HepG2 (cell line): ENCODE measurements around the gene HSD3B7. TPM values are rescaled to one million over a fixed set of nuclear protein-coding genes. Genes with fewer than 3 reads are reported as not detected.

Experiments
- CHD2 ChIP-seq: IDR thresholded peaks from 2 replicates; pipeline ENCODE4 v1.6.1; 2011; ENCODE audit warnings: low read depth, low read length, improper control_type of control experiment
- DMAP1 ChIP-seq: IDR thresholded peaks from 2 replicates; pipeline ENCODE4 v1.6.1; 2016
- GATA4 ChIP-seq: sonication (generic); IDR thresholded peaks from 2 replicates; pipeline ENCODE4 v1.6.1; 2016; ENCODE audit warnings: antibody characterized with exemption, low read depth, borderline replicate concordance
- KIAA2018 ChIP-seq: sonication (generic); formaldehyde crosslinking; IDR thresholded peaks from 2 replicates; pipeline ENCODE4 v1.5.0; 2020; ENCODE audit warnings: mild to moderate bottlenecking, missing genetic modification reagents, borderline replicate concordance
- MYPOP ChIP-seq: sonication (generic); formaldehyde crosslinking; IDR thresholded peaks from 2 replicates; pipeline ENCODE4 v1.8.1; 2023; ENCODE audit warnings: mild to moderate bottlenecking, moderate library complexity, missing genetic modification reagents
- NFE2L1 ChIP-seq: sonication (generic); formaldehyde crosslinking; IDR thresholded peaks from 2 replicates; pipeline ENCODE4 v1.4.0; 2020; ENCODE audit warnings: missing genetic modification reagents, mild to moderate bottlenecking, borderline replicate concordance
- NFE2L2 ChIP-seq: fragments of 150-350 bp; IDR thresholded peaks from 2 replicates; pipeline ENCODE4 v1.6.1; 2014; ENCODE audit warnings: low read length
- NRL ChIP-seq: sonication (generic); formaldehyde crosslinking; IDR thresholded peaks from 2 replicates; pipeline ENCODE4 v1.5.0; 2020; ENCODE audit warnings: missing genetic modification reagents, mild to moderate bottlenecking, moderate library complexity, borderline replicate concordance
- POLR2AphosphoS5 ChIP-seq: IDR thresholded peaks from 2 replicates; pipeline ENCODE4 v1.6.1; 2012; ENCODE audit warnings: low read depth, low read length
- PRPF4 ChIP-seq: fragments of 200-400 bp; formaldehyde crosslinking; IDR thresholded peaks from 2 replicates; pipeline ENCODE4 v1.6.1; 2016; ENCODE audit warnings: low read length, low read depth; ENCODE audit not compliant: poor library complexity, severe bottlenecking
- RBFOX2 ChIP-seq: fragments of 200-400 bp; formaldehyde crosslinking; IDR thresholded peaks from 2 replicates; pipeline ENCODE4 v1.6.1; 2017; ENCODE audit warnings: low read depth, mild to moderate bottlenecking, low read length
- RXRA ChIP-seq: sonication (generic); formaldehyde crosslinking; IDR thresholded peaks from 2 replicates; pipeline ENCODE4 v1.5.1; 2020; ENCODE audit warnings: missing genetic modification reagents
- THYN1 ChIP-seq: sonication (generic); formaldehyde crosslinking; IDR thresholded peaks from 2 replicates; pipeline ENCODE4 v1.8.1; 2023; ENCODE audit warnings: low read depth, mild to moderate bottlenecking, moderate library complexity, missing genetic modification reagents, borderline replicate concordance
- TOPORS ChIP-seq: sonication (generic); formaldehyde crosslinking; IDR thresholded peaks from 2 replicates; pipeline ENCODE4 v1.8.0; 2023; ENCODE audit warnings: mild to moderate bottlenecking, missing genetic modification reagents
- ZBTB14 ChIP-seq: sonication (generic); formaldehyde crosslinking; IDR thresholded peaks from 2 replicates; pipeline ENCODE4 v1.4.0; 2020; ENCODE audit warnings: missing genetic modification reagents
- ZNF124 ChIP-seq: sonication (generic); formaldehyde crosslinking; IDR thresholded peaks from 2 replicates; pipeline ENCODE4 v1.4.0; 2020; ENCODE audit warnings: missing genetic modification reagents
- ZNF205 ChIP-seq: IDR thresholded peaks from 2 replicates; pipeline ENCODE4 v1.6.1; 2018; ENCODE audit warnings: missing biosample characterization, missing genetic modification reagents
- ZNF232 ChIP-seq: sonication (generic); formaldehyde crosslinking; IDR thresholded peaks from 2 replicates; pipeline ENCODE4 v1.4.0; 2020; ENCODE audit warnings: missing genetic modification reagents, borderline replicate concordance
- ZNF34 ChIP-seq: sonication (generic); formaldehyde crosslinking; IDR thresholded peaks from 2 replicates; pipeline ENCODE4 v1.4.0; 2020; ENCODE audit warnings: mild to moderate bottlenecking, missing genetic modification reagents, borderline replicate concordance
- ZNF460 ChIP-seq: sonication (generic); formaldehyde crosslinking; IDR thresholded peaks from 2 replicates; pipeline ENCODE4 v1.5.1; 2020; ENCODE audit warnings: missing genetic modification reagents, mild to moderate bottlenecking, borderline replicate concordance
- polyA plus RNA-seq, 8 experiments: library from polyadenylated mRNA; depleted of rRNA in 3 of 8; stranded (reverse) in 7 of 8; unstranded in 1 of 8; fragments of >200 nt; fragmentation: Illumina TruSeq in 4 of 8; extraction: Trizol in 4 of 8; gene quantifications; 2 replicates each; pipeline versions ENCODE4 v1.2.1 to v1.2.3, GENCODE V29; 2011 to 2016; ENCODE audit warnings: low read depth in 4 of 8, missing spikeins in 1 of 8, mixed read lengths in 1 of 8; ENCODE audit not compliant: insufficient read depth in 1 of 8
- total RNA-seq, 5 experiments: library from RNA; depleted of rRNA; stranded (reverse); fragments of >200 nt; fragmentation: Illumina TruSeq; extraction: Trizol; gene quantifications; 2 replicates each; pipeline ENCODE4 v1.2.3, GENCODE V29; 2016; ENCODE audit warnings: low read depth in 1 of 5

The HSD3B7 gene
- total and polyA plus RNA-seq, 2 of the 13 experiments (the other 11 are each of a cell fraction or from before 2014, with no cell fraction given) = 32.9 to 69.7 TPM

- TF ChIP-seq KIAA2018 (CRISPR knock-in tag) = no peak
- TF ChIP-seq NRL (CRISPR knock-in tag) = no peak; the same call in 1 of the 2 replicates
- peak; percentile 96 for TF ChIP-seq THYN1 (CRISPR knock-in tag)
- no peak for TF ChIP-seq ZBTB14 (CRISPR knock-in tag)
- peak; percentile 85; the same call in 1 of the 2 replicates for TF ChIP-seq ZNF205 (CRISPR knock-in tag)
- TF ChIP-seq ZNF460 (CRISPR knock-in tag) = no peak
- TF ChIP-seq GATA4 = peak; percentile 96
- peak; percentile 99 for TF ChIP-seq POLR2AphosphoS5
- TF ChIP-seq CHD2 = no peak
- peak; percentile 88 for TF ChIP-seq TOPORS (CRISPR knock-in tag)
- peak; percentile 98 for TF ChIP-seq ZNF124 (CRISPR knock-in tag)
- peak; percentile 95 for TF ChIP-seq RXRA (CRISPR knock-in tag)
- TF ChIP-seq NFE2L2 = no peak; the same call in 1 of the 2 replicates
- peak; percentile 84 for TF ChIP-seq DMAP1 (CRISPR knock-in tag)
- TF ChIP-seq NFE2L1 (CRISPR knock-in tag) = no peak
- peak; percentile 68 for TF ChIP-seq RBFOX2
- no peak for TF ChIP-seq ZNF232 (CRISPR knock-in tag)
- TF ChIP-seq ZNF34 (CRISPR knock-in tag) = no peak; the same call in none of the 2 replicates
- TF ChIP-seq PRPF4 = no peak
- peak; percentile 45; the same call in 1 of the 2 replicates for TF ChIP-seq MYPOP
These were observed 35.1 kb upstream of the HSD3B7 start (continued) for GRCh38 chr16:30949650-30950515.
